ENCODE measurements around the gene CASP4.

GRCh38 chr11:104968856-104969776 is 742 bp upstream of the CASP4 start:
- TF ChIP-seq TAF1 (IDR thresholded peaks at IDR 0.05; ENCODE audit: low read depth) (no peak), EP300 (IDR thresholded peaks at IDR 0.05; ENCODE audit: borderline replicate concordance) (no peak), REST (IDR thresholded peaks at IDR 0.05; ENCODE audit: low read depth) (no peak), NFIC (IDR thresholded peaks at IDR 0.05) (no peak), YY1 (IDR thresholded peaks at IDR 0.05; ENCODE audit: low read depth) (no peak), USF1 (IDR thresholded peaks at IDR 0.05) (no peak), RAD21 (IDR thresholded peaks at IDR 0.05; ENCODE audit: low read depth) (no peak), EGR1 (IDR thresholded peaks at IDR 0.05) (no peak)

Measured in Ishikawa (cell line).